Tibial nerve (tissue), 4 donors: ENCODE measurements around the gene PKP2. TPM values are rescaled to one million over a fixed set of nuclear protein-coding genes. Genes with fewer than 3 reads are reported as not detected.

Experiments
- DNase-seq, 2 donors: peaks; one replicate each; pipeline ENCODE4 v3.0.0-alpha.2; 2019; ENCODE audit warnings: low spot score in 2 of 2
- H3K27ac ChIP-seq, 4 donors: fragments of 200-600 bp; sonication (generic) in 3 of 4; one replicate each; pipeline ENCODE4 v1.5.1; 2017 to 2019; ENCODE audit warnings: mild to moderate bottlenecking in 1 of 4
- H3K27me3 ChIP-seq, 2 donors: fragments of 200-600 bp; sonication (generic) in 1 of 2; one replicate each; pipeline versions ENCODE4 v1.5.1 to v1.6.0; 2017 to 2019
- H3K36me3 ChIP-seq, 3 donors: fragments of 200-600 bp; sonication (generic); one replicate each; pipeline ENCODE4 v1.5.1; 2018 to 2019
- H3K4me1 ChIP-seq, 4 donors: fragments of 200-600 bp; sonication (generic) in 3 of 4; one replicate each; pipeline ENCODE4 v1.5.1; 2017 to 2019
- H3K4me3 ChIP-seq, 4 donors: fragments of 200-600 bp; sonication (generic) in 3 of 4; one replicate each; pipeline ENCODE4 v1.5.1; 2017 to 2019; ENCODE audit warnings: mild to moderate bottlenecking in 1 of 4, moderate library complexity in 1 of 4
- H3K9me3 ChIP-seq, 4 donors: fragments of 200-600 bp; sonication (generic) in 3 of 4; one replicate each; pipeline ENCODE4 v1.5.1; 2017 to 2019
- CTCF ChIP-seq, 5 experiments: fragments of 200-600 bp in 3 of 5; fragments of 450-650 bp in 2 of 5; sonication (generic) in 3 of 5; IDR thresholded peaks; one replicate each; pipeline ENCODE4 v1.5.1; 2016 to 2019; ENCODE audit warnings: antibody characterized with exemption in 5 of 5, mild to moderate bottlenecking in 3 of 5, moderate library complexity in 2 of 5
- EP300 ChIP-seq, 2 donors: sonication (generic); formaldehyde crosslinking; IDR thresholded peaks; one replicate each; pipeline ENCODE4 v1.6.1; 2017; ENCODE audit warnings: antibody characterized with exemption in 2 of 2, mild to moderate bottlenecking in 1 of 2
- POLR2A ChIP-seq, 2 donors: fragments of 450-650 bp; IDR thresholded peaks; one replicate each; pipeline ENCODE4 v1.6.1; 2017; ENCODE audit warnings: antibody characterized with exemption in 2 of 2, mild to moderate bottlenecking in 2 of 2, moderate library complexity in 2 of 2
- WGBS, 2 donors: methylation state at CpG; one replicate each; pipeline ENCODE4 v1.1.5; 2018; 5-methylcytosine and 5-hydroxymethylcytosine counted together
- total RNA-seq, 4 donors: library from RNA; depleted of rRNA; stranded (reverse); fragments of >200 nt; gene quantifications; one replicate each; pipeline ENCODE4 v1.1.0, GENCODE V29; 2016

PKP2 gene
- total RNA-seq, 4 donors from 2014 or later = 35.0 to 45.0 (median 42.5) TPM

DNA sequence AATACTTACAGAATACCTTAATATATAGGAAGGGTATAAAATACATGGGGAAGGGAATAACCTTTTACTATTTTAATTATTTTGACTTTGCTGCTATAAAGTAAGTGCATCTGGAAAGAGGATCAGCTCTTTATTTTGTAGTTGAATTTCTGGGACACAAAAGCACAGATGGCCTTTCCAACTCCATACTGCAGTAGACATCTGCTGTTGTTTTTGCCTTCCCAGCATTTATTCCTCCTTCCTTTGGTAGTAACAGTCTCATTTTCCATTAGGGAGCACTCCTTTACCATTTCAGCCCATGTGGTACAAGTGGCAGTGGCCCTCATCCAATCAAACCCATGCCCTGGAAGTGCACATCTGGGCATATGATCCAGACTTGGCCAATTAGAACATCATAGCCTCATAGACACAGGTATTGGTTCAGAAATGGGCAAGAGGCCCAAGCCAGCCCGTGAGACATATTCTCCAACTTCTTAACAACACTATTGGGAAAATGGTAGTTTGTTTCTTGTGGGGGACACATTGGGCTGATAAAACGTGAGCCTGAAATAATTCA lies 76.1 kb downstream of the PKP2 start:
- H3K27ac ChIP-seq = no peak overlapping the region
- no peak overlapping the region for H3K4me3 ChIP-seq
- no peaks in the 10 kb centered on the region for H3K4me1 ChIP-seq
- H3K36me3 ChIP-seq = peaks cover 0 to 48% (median 0%) of the 10 kb centered on the region in 3 donors
- no peak for DNase-seq
- WGBS, 2 donors = 73 to 81% methylated on average over 2 of the region's 2 CpGs
- no peaks in the 10 kb centered on the region for H3K9me3 ChIP-seq
- TF ChIP-seq EP300 (IDR thresholded peaks at IDR 0.05) (no peak), CTCF (IDR thresholded peaks at IDR 0.05) (no peak), POLR2A (IDR thresholded peaks at IDR 0.05) (no peak)
- no peaks in the 10 kb centered on the region for H3K27me3 ChIP-seq

GRCh38 chr12:32819424-32819823 lies 77.2 kb downstream of the PKP2 start:
- Histone ChIP-seq H3K4me1 (no peaks in the 10 kb centered on the region), H3K9me3 (no peaks in the 10 kb centered on the region), H3K27ac (no peak overlapping the region), H3K36me3 (peaks cover 0 to 48% (median 0%) of the 10 kb centered on the region in 3 donors), H3K27me3 (no peaks in the 10 kb centered on the region), H3K4me3 (no peak overlapping the region)
- DNase-seq = no peak
- TF ChIP-seq EP300 (IDR thresholded peaks at IDR 0.05) (no peak), CTCF (IDR thresholded peaks at IDR 0.05) (no peak), POLR2A (IDR thresholded peaks at IDR 0.05) (no peak)

- no peaks in the 10 kb centered on the region for H3K4me1 ChIP-seq
- 81 to 82% methylated on average over 7 of the region's 7 CpGs for WGBS, 2 donors
- TF ChIP-seq EP300 (IDR thresholded peaks at IDR 0.05) (no peak), CTCF (IDR thresholded peaks at IDR 0.05) (no peak), POLR2A (IDR thresholded peaks at IDR 0.05) (no peak)
Observed at GRCh38 chr12:32811686-32812392, 84.7 kb downstream of the PKP2 start.

GRCh38 chr12:32809846-32810245 lies 86.7 kb downstream of the PKP2 start:
- TF ChIP-seq POLR2A (IDR thresholded peaks at IDR 0.05) = no peak
- TF ChIP-seq CTCF (IDR thresholded peaks at IDR 0.05) = no peak
- TF ChIP-seq EP300 (IDR thresholded peaks at IDR 0.05) = no peak
- no peak for DNase-seq
- Histone ChIP-seq H3K4me1 (no peaks in the 10 kb centered on the region), H3K4me3 (no peak overlapping the region), H3K9me3 (no peaks in the 10 kb centered on the region), H3K36me3 (peaks cover 0 to 13% (median 0%) of the 10 kb centered on the region in 3 donors), H3K27ac (no peak overlapping the region), H3K27me3 (no peaks in the 10 kb centered on the region)
- 53 to 68% methylated on average over 1 of the region's 1 CpG for WGBS, 2 donors

More at GRCh38 chr12:32811686-32812392, 84.7 kb downstream of the PKP2 start:
- no peak for DNase-seq
- peaks cover 0 to 22% (median 0%) of the 10 kb centered on the region in 3 donors for H3K36me3 ChIP-seq
- H3K27ac ChIP-seq = no peak overlapping the region
- no peak overlapping the region for H3K4me3 ChIP-seq
- no peaks in the 10 kb centered on the region for H3K9me3 ChIP-seq
- no peaks in the 10 kb centered on the region for H3K27me3 ChIP-seq

DNA sequence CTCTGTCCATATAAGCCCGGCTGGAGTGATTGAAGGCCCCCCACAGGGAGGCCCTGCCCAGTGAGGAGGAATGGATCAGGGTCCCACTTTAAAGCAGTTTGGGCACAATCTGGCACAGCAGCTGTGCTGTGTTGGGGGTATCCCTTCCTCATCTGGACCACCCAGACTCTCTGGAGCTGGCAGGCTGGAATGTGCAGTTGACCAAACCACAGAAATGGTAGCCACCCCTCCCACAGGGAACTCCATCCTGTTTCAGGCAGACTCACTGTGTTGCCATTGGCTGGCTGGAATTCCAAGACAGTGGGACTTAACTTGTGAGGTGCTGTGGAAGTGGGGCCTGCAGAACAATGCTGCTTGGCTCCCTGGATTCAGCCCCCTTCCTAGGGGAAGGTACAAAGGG lies 87.4 kb downstream of the PKP2 start:
- Histone ChIP-seq H3K4me1 (no peaks in the 10 kb centered on the region), H3K27ac (no peak overlapping the region), H3K27me3 (no peaks in the 10 kb centered on the region), H3K9me3 (no peaks in the 10 kb centered on the region), H3K4me3 (no peak overlapping the region), H3K36me3 (peaks cover 0 to 13% (median 0%) of the 10 kb centered on the region in 3 donors)
- 0 to 100% methylated on average over 1 of the region's 1 CpG for WGBS, 2 donors
- no peak for DNase-seq
- TF ChIP-seq POLR2A (IDR thresholded peaks at IDR 0.05) = no peak
- no peak for TF ChIP-seq EP300 (IDR thresholded peaks at IDR 0.05)
- no peak for TF ChIP-seq CTCF (IDR thresholded peaks at IDR 0.05)
